Adrenal gland (tissue), 5 donors: ENCODE data around the gene POMZP3.
"Not testable (repeated sequence)": the region's sequence is repeated elsewhere in the genome, so short reads cannot be mapped to it uniquely, and the experiment has no call there.

Experiments
- POLR2A ChIP-seq, 2 donors: fragments of 450-650 bp; IDR thresholded peaks; one replicate each; pipeline ENCODE4 v1.6.1; 2017; ENCODE audit warnings: antibody characterized with exemption in 2 of 2, mild to moderate bottlenecking in 2 of 2, moderate library complexity in 1 of 2
- TF ChIP-seq, protein P1 (sequence below), 6 experiments: fragments of 450-650 bp in 4 of 6; fragments of 200-600 bp in 2 of 6; sonication (generic) in 1 of 6; IDR thresholded peaks; 1 replicate in 5 of 6; 2 replicates in 1 of 6; pipeline versions ENCODE4 v1.5.1 to v1.8.0; 2016 to 2021; ENCODE audit warnings: antibody characterized with exemption in 6 of 6, mild to moderate bottlenecking in 2 of 6, moderate library complexity in 1 of 6
- donor health status: DM: no; HTN: no; CAD: no.

DNA sequence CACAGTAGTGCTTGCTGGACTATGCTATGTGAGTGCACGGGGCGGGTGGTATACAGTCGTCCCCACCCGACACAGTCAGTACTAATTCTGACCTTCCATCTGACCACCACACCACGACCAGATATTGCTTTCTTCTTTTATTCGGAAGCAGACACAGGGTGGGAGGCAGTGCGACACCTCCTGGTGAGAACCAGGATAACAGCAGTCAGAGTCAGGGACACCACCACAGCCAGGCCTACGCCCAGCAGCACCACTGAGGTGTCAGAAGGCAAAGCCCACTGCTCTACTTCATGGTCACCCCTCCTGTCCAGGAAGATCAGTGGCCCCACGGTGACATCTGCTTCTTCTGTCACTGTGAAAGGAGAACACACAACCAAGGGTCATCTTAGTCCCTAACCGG is 17.2 kb downstream of the POMZP3 start:
- TF ChIP-seq, protein P1, sequence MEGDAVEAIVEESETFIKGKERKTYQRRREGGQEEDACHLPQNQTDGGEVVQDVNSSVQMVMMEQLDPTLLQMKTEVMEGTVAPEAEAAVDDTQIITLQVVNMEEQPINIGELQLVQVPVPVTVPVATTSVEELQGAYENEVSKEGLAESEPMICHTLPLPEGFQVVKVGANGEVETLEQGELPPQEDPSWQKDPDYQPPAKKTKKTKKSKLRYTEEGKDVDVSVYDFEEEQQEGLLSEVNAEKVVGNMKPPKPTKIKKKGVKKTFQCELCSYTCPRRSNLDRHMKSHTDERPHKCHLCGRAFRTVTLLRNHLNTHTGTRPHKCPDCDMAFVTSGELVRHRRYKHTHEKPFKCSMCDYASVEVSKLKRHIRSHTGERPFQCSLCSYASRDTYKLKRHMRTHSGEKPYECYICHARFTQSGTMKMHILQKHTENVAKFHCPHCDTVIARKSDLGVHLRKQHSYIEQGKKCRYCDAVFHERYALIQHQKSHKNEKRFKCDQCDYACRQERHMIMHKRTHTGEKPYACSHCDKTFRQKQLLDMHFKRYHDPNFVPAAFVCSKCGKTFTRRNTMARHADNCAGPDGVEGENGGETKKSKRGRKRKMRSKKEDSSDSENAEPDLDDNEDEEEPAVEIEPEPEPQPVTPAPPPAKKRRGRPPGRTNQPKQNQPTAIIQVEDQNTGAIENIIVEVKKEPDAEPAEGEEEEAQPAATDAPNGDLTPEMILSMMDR (IDR thresholded peaks at IDR 0.05): not testable (repeated sequence)
- TF ChIP-seq POLR2A (IDR thresholded peaks at IDR 0.05): not testable (repeated sequence)
